HG03097 (cell line): ENCODE results near the gene MYO1E.
A peak's percentile ranks its signal among the peaks of the same experiment; 100 is the strongest.

Experiments
- ATAC-seq: cut with Tn5 transposase; IDR thresholded peaks from one replicate; pipeline ENCODE4 v1.9.1; 2021; ENCODE audit not compliant: unreplicated experiment, low FRiP score

Gene MYO1E

DNA sequence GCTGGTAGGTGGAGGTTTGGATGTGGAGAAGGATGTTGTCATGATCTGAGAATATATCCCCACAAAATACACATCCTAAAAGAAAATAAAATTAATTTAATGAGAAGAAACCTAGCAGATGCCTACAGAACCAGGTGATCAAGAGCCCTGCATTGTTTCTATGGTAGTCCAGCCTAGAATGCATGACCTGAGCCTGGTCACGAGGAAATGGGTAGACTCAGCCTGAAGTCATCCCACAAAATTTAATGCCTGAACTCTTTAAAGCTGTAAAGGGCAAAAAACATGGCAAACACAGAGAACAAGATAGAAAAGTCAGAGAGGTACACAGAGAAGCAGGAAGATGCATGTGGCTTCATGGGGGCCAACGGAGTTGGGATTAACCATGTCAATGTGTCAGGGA lies 130.0 kb downstream of the MYO1E start:
- ATAC-seq, result no peak

GRCh38 chr15:59240036-59240435 lies 132.6 kb downstream of the MYO1E start:
- ATAC-seq, result no peak

DNA sequence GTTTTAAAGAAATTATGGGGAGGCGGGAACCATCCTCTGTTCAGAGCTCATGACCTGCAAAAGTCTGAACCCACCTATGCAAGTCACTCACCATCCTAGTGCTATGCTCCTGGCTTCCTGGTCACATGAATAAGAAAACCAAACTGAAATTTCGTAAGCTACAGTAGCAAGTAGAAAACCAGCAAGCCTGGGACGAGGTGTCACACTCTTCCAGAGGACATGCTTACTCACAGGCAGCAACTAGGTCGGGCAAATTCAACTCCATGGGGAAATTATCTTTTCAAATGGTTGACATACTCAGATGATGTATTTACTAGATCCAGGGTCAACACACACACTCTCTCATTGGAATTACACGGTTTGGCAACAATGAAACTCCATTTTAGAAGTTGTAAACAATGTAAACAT lies 134.7 kb downstream of the MYO1E start:
- ATAC-seq, result peak; percentile 47

- peak; percentile 55 for ATAC-seq
Measured at GRCh38 chr15:59237119-59237855, 135.4 kb downstream of the MYO1E start.

- no peak for ATAC-seq
Measured at GRCh38 chr15:59236394-59236793, 136.3 kb downstream of the MYO1E start.

DNA sequence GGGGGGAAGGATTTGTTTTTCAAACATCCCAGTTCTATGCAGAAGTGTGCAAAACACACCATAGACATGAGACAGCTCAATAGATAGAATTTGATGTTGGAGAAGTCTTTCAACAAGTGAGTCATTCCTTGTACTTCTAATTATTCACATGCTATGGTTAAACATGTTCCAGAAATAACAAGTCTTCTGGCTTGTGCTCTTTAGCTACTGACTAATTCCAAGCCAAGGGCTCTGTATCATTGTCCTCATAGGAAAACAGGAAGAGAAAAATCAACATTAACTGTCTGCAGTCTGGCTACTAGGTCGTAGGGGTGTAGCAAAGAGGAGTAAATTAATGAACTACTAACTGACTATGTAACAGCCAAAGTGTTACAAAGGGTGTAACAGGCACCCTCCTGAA lies 140.2 kb downstream of the MYO1E start:
- no peak for ATAC-seq

- no peak for ATAC-seq
Measured at GRCh38 chr15:59230531-59231055, 142.1 kb downstream of the MYO1E start.

DNA sequence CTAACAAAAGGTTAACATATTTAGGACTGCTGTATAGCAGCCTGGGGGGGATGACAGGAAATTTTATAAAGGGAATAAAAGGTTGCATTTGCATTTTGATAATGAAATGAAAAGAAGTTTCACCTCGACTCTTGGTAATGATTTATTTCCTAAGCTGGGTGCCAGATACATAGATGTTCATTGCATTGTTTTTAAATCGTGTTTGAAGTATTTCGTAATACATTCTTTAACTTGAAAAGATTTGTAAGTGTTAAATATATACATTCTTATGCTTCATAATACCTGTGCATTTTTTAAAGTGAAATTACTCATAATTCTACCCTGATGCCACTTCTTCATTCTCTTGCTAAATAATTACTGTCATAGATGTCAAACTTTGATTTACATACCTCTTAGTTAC lies 143.2 kb downstream of the MYO1E start:
- no peak for ATAC-seq

DNA sequence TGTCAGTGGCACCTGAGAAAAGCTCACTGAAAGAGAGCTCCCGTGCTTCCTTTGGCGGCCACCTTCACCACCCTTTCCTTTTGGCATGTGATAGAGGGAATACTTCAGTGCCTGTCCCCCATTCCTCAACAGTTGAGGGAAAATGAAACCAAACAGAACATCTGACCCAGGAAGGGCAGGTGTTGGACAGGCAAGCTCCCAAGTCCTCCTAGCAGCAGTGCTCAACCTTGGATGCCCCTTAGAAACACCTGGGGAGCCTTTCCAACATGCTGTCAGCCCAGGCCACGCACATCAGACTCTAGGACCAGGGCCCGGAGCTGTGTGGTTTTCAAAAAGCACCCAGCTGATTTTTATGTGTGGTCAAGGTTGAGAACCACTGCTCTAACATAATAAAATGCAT lies 143.7 kb downstream of the MYO1E start:
- ATAC-seq, result no peak

DNA sequence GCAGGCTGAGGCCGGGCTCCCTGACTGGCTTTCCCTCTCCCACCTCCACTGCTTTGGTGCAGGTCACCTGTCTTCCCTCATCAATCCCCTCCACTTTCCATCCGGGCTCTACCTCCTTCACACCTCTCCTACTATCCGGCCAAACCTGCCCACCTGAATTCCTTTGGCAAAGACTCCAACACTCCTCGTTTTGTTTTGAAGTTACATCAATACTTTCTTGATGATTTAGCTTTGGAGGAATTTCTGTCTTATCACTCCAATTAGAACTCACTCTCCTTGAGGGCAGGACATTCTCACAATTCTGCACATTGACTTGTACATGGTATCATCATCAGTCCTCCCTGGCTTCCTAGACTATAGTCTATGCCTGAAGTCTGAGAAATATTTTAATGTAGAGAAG lies 145.7 kb downstream of the MYO1E start:
- no peak for ATAC-seq

DNA sequence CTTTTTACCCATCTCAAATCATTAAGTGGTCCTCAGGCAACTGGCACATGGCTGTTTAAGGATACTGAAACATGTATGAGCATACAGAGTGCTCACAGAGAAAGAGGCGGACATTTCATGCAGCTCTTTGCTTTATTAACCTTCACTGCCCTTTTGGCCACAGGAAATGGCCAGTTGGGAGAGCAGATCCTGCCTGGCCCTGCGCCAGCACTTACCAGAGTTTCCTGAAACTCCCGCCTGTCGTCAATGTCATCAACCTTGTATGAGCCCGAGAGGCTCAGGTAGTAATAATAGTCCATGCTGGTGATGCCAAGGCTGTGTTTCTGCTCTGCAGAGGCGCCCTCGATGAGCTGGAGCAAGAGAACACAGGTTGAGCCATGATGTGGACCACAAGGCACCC lies 148.2 kb downstream of the MYO1E start:
- no peak for ATAC-seq

GRCh38 chr15:59223736-59224135 lies 148.9 kb downstream of the MYO1E start:
- ATAC-seq, result no peak

- ATAC-seq, result no peak
Measured at GRCh38 chr15:59222906-59223550, 149.6 kb downstream of the MYO1E start.

- ATAC-seq, result no peak
Measured at GRCh38 chr15:59221511-59222505, 150.9 kb downstream of the MYO1E start.

DNA sequence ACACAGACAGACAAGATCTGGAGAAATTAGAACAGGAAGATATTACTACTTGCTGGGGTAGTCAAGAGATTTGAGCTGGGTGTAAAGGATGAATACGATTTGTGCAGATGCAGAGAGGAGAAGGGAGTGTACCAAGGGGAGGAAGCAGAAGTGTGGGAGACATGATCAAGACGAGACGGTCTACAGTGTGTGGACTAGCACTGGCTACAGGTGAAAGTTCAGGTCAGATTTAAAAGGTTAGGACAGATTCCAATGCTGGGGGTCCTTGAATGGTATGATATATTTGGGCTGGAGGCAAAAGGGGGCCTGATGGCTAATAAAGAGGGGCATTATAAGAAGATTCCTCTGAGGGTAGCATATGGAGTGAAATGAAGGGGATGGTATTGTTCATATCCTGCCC lies 154.0 kb downstream of the MYO1E start:
- no peak for ATAC-seq

- no peak for ATAC-seq
Measured at GRCh38 chr15:59217876-59218498, 154.7 kb downstream of the MYO1E start.

DNA sequence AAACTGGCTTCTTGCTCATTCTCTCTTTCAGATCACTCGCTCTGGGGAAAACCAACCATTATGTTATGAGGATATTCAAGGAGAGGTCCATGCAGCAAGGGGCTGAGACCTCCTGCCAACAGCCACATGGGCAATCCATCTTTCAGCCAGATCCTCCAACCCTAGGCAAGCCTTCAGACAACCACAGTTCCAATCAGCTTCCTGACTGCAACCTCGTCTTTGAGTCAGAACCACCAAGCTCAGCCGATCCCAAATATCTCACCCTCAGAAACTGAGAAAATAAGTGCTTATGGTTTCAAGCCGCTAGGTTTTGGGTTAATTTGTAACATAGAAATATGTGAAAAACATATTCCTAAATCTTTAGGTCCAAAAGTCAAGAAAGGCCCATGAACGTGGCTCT lies 155.8 kb downstream of the MYO1E start:
- ATAC-seq, result no peak

DNA sequence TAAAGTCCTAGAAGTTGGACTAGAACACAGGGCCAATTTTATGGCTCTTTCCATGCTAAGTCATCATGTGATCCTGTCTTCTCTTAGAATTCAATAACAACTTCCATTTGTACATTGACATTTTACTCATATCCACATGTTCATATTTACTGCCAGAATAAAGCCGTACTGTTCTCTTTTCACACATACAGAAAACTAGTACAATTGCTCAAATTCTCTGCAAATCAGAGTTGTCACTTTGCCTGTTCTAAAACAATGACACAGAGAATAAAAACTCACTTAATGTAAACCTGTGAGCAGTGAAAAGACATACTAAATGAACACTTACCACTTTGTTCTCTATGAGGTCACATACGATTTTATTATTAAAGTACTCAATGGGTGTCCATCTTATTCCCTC lies 162.5 kb downstream of the MYO1E start:
- ATAC-seq, result no peak

- no peak for ATAC-seq
Measured at GRCh38 chr15:59208613-59209249, 163.9 kb downstream of the MYO1E start.

- no peak for ATAC-seq
Measured at GRCh38 chr15:59206623-59207183, 166.0 kb downstream of the MYO1E start, which contains the start of gene LDHAL6B. Gene LDHAL6B, plus strand, starts transcription at chr15:59206843. Its CDS starts 98 bp downstream, at chr15:59206941.
